GM18520 (cell line): Measurements from ENCODE around the gene CUX1.

Experiments
- ATAC-seq: cut with Tn5 transposase; IDR thresholded peaks from one replicate; pipeline ENCODE4 v1.9.1; 2021; ENCODE audit not compliant: unreplicated experiment

CUX1 gene

DNA sequence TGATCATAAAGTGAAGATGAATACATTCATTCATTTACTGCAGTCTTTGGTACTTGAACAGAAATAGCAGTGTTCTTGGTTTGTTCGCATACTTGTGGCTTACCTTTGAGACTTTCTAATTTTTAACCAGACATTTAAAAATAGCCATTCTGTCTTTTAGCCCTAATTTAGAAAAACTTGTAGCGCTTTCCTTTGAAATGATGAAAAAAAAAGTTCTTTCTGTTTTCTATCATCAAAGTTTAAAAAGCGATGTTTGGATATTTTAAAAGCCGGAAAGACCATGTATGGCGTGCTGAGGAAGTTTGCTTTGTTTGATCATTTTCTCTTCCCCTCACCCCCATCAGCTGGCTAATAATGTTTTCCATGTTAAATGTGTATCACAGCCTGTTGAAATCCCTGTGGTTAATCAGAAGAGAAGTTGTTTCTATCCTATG is 116.3 kb downstream of the CUX1 start:
- ATAC-seq: no peak

DNA sequence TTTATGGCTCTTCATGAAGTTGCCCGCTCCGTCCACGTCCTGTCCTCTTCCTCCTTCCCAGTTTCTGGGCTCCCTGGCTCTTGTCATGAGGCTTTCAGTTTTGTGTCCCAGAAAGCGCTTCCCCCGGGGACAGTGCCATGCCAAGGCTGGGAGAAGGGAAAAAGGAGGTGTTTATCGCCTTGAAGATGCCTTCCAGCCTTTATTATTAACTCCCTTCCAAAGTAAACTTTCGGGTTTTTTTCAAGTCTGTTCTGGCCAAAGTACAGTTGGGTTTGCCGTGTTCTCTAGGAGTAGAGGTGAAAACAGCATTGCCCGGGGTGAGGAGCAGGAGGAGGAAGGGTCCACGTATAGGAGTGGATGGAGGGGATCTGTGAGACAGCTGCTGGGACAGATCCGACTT is 117.2 kb downstream of the CUX1 start:
- ATAC-seq: no peak

DNA sequence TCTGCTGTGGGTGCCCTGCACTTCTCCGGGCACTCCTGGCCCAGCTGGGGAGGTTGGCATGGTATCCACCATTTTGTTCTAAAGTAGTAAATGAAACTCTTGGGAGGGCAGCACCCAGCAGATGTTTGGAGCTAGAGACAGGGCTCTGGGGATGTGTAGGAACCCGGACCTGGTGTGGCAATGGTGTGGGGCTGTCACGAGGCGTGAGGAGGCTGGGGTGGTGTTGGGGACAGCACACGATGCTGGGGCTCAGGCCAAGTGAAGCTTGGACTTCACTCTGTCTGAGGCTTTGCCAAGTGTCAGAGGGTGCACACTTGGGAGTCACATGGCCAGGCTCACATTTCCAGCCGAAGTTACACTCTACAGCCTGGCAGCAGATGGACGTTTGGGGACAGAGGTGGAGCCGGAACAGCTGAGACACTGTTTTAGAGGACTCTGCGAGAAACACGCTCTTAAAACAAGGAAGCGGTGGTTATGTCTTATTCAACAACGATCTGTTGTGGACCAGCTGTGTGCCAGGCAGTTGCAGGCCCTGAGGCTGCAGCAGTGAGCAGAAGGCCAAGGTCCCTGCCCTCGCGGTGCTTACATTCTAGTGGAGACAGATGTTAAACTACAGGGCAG is 118.2 kb downstream of the CUX1 start:
- no peak for ATAC-seq

DNA sequence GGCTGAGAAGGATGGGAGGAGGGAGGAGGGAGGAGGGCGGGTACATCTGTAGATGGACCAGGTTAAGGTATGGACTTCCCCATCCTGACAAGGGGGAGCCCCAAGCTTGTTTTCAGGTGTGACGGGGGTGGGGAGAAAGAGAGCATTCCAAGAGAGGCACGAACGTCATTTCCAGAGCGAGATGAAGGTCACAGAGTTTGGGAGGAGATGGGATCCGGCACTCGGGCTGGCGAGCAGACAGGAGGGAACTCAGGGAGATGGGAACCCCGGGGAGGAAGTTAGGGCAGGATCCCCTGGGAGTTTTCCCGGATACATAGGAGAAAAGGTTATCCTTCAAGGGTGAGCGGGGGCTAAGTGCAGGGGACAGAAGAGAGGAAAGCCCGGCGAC is 118.8 kb downstream of the CUX1 start:
- ATAC-seq: no peak

DNA sequence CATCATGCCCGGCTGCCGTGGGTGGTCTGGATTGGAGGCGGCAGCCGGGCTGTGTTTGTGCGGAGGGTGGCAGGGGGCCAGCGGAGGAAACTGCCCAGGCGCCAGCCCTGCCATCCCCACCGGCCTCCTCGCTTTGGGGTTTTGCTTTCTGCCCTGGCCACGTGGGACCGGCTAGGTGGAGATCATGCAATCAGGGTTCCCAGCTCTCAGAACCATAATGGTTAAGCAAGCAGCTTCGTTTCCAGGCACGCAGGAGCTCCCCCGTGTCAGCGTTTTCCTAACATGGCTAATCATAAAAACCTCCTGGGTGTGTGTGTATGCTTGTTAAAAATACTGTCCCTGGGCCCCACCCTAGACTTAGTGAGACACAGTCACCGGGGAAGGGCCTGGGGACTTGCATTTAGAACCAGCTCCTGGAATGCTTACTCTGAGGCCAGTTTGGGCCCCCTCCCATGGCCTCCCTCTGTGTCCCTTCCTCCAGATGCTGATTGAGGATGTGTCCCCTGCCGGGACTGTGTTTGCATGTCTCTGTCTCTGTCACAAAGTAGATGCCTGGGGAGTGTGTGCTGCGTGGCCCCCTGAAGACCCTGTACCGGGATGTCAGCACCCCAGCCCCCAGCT is 119.3 kb downstream of the CUX1 start:
- no peak for ATAC-seq

DNA sequence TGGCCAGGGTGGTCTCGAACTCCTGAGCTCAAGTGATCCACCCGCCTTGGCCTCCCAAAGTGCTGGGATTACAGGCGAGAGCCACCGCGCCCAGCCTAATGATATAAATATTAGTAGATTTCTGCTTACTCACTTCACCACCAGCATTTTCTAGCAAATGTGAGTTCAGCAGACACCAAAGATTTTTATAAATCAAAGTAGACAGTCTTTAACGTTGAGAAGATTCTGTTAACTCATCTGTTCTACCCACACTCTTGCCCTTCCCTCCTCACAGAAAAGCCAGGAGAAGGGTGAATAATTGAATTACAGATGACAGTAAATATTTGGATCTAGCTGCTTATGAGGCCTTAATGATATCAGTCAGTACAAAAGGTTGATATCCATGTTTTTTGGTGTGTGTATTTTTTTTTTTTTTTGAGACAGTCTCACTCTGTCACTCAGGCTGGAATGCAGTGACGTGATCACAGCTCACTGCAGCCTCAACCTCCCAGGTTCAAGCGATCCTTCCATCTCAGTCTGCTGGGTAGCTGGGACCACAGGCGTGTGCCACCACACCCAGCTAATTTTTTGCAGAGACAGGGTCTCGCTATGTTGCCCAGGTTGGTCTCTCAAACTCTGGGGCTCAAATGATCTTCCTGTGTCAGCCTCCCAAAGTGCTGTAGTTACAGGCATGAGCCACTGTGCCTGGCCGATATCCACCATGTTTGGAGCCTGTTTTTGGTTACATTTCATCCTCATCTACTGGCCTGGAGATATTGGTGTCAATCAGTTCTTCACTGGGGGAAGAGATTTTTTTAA is 120.5 kb downstream of the CUX1 start:
- ATAC-seq: no peak

DNA sequence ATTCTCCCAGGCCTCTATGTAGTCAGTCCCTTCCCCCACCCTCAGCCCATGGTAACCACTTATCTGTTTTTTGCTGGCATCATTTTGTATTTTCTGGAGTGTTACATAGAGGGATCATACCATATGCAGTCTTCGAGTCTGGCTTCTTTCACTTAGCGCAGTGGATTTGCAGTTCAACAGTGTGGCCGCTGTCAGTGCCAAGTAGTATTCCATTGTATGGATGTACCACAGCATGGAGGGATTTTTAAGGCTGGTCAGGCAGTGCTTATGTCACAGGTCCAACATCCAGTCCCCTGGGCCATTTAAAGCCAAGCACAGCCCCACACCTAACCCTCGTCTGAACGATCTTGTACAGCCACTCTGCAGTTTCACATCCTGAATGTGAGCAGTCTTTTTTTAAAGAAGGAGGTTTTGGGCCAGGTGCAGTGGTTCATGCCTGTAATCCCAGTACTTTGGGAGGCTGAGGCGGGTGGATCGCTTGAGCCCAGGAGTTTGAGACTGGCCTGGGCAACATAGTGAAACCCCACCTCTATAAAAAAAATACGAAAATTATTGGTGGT is 121.8 kb downstream of the CUX1 start:
- ATAC-seq: no peak

DNA sequence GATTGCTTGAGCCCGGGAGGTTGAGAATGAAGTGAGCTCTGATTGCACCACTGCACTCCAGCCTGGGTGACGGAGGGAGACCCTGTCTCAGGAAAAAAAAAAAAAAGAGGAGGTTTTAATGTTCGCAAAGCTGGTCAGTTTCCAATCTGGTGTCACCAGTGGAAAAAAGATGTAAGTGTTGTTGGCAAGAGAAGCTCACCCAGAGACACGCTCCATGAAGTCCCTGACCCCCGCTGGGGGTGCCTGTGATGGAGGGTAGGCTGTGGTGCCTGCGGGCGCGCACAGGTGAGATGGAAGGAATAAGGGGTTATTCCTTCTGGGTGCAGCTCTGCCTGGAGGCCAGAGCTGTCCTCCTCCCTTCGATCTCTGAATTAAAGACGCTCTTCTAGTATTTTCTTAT is 122.7 kb downstream of the CUX1 start:
- no peak for ATAC-seq

DNA sequence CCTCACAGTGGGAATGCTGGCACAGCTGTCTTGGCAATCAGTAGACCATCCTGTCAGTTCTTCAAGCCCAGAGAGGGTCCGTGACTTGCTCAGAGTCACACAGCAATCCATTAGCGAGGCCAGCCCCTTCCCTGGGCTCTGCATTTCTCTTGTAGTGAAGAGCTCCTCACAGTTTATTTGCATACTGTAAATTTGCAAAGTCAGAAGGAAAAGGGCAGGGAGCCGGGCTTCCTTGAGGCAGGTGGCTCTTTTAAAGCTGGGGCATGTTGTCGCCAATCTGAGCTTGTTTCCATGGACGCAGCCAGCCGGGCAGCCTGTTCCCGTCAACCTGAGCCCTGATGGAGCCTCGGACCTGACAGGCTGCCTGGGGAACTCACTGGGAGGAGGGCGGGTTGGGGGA is 123.4 kb downstream of the CUX1 start:
- ATAC-seq: no peak

DNA sequence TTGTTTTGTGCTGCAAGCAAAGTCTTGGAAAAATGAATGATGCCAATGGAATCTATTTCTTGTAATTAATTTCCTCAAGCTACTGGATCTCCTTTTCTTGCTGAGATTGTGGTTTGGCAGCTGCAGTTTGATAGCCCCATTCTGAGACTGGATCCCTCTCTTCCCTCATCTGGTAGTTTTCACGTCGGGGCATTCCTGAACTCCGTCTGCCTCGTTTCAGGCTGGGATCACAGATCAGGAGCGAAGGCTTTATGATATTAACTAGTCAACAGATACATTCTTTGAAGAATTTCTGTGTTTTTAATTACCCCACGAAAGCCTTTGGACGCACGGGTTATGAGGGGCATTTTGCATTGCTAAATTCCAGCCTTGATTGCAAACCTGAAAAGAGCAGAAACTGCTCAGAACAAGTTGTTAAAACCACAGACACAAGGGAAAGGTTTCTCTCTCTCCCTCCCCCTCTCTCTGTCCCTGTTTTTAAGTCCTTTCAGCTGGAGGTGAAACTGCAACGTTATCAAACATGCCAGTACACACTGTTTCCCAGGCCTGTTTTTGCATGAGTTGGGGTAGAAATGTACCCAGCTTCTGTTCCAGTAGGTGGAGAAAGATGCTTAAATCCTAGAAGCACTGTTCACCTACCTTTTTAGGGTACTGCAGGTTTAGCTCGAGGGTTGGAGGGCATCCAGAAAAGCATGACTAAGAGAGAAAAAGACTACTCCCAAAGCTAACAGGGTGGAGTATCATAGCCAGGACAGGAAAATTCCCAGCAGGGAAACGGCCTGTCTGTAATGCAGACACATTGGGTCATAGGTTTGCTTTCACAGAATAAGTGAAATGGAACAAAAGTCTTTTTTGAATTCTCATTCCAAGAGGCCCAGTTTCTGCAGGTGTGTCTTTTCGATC is 124.3 kb downstream of the CUX1 start:
- ATAC-seq: no peak

DNA sequence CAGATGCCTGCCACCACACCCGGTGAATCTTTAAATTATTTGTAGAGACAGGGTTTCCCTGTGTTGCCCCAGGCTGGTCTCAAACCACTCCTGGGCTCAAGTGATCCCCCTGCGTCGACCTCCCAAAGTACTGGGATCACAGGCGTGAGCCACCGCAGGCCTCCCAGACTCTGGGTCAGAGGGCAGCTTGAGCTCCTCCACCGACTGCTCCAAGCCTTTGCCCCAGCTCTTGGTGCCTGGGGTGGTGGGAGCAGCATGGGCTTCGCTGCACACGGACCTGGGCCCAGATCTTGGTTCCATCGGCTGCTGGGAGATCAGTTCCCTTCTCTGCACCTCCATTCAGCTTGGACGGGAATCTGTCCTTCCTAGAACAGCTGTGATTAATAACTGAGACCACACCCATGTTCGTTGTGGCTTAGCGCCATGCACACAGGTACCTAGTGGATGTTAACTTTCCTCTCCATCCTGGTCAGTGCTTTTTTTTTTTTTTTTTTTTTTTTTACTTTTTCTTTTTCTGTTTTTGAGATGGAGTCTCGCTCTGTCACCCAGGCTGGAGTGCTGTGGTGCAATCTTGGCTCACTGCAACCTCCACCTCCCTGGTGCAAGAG is 125.3 kb downstream of the CUX1 start:
- ATAC-seq: no peak

DNA sequence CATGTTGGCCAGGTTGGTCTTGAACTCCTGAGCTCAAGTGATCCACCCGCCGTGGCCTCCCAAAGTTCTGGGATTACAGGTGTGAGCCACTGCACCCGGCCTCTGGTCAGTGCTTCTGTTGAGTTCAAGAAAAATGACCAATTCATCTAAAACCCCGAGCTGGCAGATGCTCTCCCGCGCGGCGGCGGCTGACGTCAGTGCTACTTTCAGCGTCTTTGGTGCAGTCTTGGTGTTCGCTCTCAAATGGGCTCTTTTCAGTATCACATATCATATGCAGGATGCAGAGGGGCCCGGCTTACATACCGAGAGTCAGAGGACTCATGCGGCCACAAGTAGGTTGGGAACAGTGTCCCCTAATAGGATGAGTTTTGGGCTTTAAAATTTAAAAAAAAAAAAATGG is 125.9 kb downstream of the CUX1 start:
- no peak for ATAC-seq

DNA sequence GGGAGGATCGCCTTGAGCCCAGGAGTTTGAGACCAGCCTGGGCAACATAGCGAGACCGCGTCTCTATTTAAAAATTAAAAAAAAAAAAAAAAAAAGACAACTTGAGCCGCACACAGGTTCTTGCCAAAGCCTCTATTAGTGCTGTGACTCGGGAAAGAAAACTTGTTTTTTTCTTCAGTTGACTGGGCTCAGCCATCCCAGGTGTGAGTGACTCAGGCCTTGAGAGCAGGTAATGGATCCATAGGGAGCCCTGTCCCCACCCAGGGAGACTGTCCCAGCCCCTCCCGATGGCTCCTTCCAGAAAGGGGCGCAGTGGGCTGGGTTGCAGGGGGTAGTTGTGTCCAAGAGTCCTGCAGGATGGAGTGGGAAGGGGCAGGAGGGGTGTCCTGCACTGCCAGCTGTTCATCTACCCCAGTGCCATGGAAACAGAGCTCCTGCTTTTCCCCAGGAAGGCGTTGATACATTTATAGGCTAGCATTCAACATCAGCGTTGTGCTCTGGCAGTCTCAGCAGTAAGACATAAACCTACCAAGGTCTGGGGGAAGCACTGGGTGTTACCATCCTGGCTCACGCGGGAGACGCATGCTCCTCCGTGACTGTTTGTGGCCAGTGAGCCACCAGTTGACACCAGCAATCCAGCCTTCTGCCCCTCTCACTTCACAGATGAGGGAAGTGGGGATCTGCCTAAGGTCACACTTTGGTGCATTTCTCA is 126.6 kb downstream of the CUX1 start:
- no peak for ATAC-seq

DNA sequence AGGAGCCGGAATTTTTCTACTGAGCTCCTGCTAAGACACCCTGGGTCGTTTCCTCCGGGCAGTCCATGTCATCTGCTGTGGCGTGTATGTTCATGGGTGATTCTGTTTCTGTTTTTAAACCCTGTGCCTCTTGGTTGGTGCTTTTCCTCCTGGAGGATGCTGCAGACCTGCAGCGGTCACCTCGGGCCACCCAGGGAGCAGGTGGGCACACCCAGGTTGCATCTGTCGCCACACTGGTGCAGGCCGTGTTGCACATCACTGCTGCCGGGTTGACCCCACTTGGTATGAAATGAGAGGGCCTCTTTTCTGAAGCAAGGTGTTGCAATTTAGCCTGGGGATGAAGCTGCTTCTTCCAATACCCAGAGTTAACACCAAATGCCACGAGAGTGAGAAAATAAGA is 127.2 kb downstream of the CUX1 start:
- ATAC-seq: no peak

DNA sequence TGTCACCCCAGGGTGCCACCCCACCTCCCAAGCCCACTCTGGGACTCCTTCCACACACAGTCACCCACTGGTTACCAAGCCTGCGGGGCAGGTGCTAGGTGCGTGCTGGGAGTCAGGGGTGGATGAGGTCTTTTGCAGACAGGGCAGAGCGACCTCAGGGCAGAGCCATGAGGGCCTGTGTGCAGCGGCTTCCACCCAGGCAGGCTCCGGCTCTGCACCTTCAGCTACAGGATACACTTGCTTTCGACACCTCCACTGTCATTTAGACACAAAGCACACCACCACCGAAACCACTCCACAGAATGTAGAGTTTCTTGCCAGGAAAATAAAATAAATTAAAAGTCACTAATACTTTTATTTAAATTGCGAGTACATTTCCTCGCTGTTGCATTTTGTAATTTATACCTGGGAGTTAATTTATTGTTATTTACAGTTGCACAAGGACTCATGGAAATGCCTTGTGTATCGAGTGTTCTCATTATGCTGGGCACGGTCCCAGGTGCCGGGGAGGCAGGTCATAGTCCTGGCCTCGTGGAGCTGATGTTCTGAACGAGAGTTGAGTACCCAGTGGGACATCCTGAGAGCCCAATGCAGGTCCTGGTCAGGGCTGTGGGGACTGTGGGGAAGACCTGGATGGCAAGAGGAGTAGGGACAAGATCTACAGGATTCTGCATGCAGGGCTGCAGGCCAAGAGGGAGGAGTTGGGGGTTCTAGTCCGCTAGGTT is 127.8 kb downstream of the CUX1 start:
- no peak for ATAC-seq

DNA sequence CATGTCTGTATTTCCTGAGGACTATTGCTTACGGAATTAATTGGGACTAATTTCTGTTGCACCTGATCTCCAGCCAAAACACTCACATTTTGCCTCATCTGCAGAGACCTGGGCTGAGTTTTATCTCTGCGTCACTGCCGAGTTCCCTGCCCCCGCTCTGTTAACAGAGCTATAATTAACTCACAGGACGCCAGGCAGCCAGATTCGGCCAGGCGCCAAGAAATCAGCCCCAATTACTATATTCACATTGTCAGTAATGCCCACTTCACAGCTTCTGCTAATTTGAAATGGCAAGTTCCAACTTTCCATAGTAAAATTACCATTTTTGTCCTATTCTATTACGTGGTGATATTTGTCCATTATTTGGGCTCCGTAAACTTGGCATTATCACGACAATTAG is 130.5 kb downstream of the CUX1 start:
- ATAC-seq: no peak

DNA sequence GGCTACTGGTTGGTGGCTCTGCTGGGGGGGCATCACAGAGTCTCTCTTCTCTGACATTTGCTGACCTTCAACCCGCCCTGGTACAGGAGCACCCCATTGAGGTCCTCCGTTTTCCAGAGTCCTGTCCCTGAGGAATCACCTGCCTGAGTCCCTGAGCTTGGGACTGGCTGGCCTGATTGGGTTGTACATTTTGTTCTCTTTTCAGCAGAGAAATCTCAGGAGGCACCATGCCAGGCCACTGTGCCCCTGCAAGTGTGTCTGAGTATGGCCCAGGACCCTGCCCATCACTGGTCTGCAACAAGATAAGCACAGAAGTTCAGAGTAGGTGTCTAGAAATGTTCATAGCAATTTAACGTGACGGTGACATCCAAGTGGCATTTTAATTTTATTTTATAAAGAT is 131.2 kb downstream of the CUX1 start:
- ATAC-seq: no peak

DNA sequence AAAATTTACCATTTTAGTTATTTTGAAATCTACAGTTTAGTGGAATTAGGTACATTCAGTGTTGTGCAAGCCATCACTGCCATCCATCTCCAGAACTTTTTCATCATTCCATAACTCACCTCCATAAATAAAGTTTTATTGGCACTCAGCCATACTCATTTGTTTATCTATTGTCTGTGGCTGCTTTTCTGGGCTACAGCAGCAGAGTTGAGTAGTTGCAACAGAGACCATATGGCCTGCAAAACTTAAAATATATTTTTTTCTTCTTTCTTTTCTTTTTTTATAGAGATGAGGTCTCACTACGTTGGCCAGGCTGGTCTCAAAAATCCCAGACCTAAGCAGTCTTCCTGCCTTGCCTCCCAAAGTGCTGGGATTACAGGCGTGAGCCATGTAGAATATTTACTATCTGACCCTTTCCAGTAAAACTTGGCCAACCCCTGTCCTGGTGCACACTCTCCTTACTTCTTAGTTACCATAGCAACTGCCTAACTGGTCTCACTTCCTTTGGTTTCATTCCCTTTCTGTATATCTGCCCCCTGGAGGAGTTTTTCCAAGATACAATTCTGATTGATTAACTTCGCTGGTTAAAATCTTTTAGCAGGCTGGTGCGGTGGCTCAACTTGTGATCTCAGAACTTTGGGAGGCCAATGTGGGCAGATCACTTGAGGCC is 133.2 kb downstream of the CUX1 start:
- ATAC-seq: no peak

DNA sequence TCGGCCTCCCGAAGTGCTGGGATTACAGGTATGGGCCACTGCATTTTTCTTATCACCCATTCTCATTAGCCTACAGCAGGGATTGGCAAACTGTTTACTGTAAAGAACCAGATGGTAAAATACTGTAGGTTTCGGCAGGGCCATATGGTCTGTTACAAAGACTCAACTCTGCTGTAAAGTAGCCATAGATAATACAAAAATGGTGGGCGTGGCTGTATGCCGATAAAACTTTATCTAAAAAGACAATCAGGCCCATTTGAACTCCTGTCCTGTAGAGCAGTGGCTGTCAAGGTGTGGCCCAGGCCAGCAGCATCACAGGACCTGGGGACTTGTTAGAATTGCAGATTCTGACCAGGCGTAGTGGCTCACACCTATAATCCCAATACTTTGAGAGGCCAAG is 134.3 kb downstream of the CUX1 start:
- no peak for ATAC-seq
